ENCODE data around the gene SLC48A1.

DNA sequence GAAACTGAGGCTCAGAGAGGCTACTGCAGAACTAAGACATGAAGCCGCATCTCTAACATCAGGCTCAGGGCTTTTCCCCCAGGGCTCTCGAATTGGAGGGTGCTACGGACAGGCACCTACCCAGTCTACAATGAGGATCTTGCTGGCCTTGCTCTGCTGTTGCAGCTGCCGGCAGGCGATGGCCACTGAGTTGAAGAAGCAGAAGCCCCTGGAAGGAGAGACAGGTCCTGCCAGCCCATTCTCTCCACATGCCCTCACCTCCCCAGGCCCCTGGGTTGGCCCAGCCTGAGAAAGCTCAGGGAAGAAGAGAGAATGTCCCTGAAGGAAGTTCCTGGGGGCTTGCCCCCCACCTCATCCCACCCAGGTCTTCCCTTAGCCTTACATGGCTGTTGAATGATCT is 16.1 kb downstream of the SLC48A1 start:
- no peak for TF ChIP-seq ZC3H10 (CRISPR knock-in tag; IDR thresholded peaks at IDR 0.05)
- TF ChIP-seq, protein P1, sequence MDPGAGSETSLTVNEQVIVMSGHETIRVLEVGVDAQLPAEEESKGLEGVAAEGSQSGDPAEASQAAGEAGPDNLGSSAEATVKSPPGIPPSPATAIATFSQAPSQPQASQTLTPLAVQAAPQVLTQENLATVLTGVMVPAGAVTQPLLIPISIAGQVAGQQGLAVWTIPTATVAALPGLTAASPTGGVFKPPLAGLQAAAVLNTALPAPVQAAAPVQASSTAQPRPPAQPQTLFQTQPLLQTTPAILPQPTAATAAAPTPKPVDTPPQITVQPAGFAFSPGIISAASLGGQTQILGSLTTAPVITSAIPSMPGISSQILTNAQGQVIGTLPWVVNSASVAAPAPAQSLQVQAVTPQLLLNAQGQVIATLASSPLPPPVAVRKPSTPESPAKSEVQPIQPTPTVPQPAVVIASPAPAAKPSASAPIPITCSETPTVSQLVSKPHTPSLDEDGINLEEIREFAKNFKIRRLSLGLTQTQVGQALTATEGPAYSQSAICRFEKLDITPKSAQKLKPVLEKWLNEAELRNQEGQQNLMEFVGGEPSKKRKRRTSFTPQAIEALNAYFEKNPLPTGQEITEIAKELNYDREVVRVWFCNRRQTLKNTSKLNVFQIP (CRISPR knock-in tag; IDR thresholded peaks at IDR 0.05; ENCODE audit: borderline replicate concordance, low read depth): no peak
- no peak for TF ChIP-seq GLIS3 (CRISPR knock-in tag; IDR thresholded peaks at IDR 0.05)
- TF ChIP-seq CSDC2 (CRISPR knock-in tag; IDR thresholded peaks at IDR 0.05): no peak
- no peak for TF ChIP-seq OSR1 (CRISPR knock-in tag; IDR thresholded peaks at IDR 0.05)

Data from SK-N-SH treated with all-trans-retinoic acid at 6 μM for 48 hours (cell line).